HG03159 (cell line): ENCODE data around the gene CCDC7.
"Not testable (repeated sequence)": the region's sequence is repeated elsewhere in the genome, so short reads cannot be mapped to it uniquely, and the experiment has no call there.

ENCODE experiments used
- ATAC-seq: cut with Tn5 transposase; IDR thresholded peaks from one replicate; pipeline ENCODE4 v1.9.1; 2021; ENCODE audit warnings: mild to moderate bottlenecking, moderate library complexity; ENCODE audit not compliant: unreplicated experiment

Gene CCDC7

DNA sequence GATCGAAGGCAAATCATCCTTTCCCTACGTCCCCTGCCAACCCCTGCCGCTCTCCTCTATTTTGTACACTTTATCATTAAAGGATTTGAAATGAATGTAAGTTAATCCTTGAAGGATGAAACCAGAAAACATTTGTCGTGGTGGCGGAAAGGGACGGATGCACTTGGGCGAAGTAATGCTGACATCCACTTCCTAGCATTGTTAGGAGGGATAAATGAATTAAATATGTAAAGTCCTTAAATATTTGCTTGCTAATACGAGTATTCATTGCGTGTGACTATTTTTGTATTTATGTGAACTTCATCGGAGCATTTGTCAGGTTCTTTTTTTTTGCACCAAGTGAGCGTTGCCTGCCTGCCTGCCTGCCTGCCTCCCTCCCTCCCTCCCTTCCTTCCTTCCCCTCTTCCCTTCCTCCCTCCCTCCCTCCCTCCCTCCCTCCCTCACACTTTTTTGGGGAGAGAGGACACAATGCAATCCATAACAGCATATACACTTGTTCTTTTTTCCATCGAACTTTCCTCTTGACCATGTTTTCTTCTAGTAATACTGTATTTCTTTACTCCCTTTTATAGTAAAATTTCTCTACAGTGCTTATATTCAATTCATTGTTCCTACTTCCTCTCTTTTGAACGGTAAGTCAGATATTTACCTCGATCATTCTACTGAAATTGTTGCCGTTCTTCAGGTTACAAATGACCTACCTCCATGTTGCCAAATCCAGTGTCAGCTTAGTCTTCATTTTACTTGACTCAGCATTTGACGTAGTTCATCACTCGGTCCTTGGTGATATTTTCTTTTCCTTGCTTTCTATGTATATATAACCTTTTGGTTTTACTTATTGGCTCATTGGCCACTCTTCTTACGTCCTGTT is 831 bp downstream of the CCDC7 start:
- no peak for ATAC-seq

GRCh38 chr10:32454148-32454547 is 8.2 kb downstream of the CCDC7 start:
- no peak for ATAC-seq

- no peak for ATAC-seq
These were observed 13.2 kb downstream of the CCDC7 start for GRCh38 chr10:32459051-32459698.

DNA sequence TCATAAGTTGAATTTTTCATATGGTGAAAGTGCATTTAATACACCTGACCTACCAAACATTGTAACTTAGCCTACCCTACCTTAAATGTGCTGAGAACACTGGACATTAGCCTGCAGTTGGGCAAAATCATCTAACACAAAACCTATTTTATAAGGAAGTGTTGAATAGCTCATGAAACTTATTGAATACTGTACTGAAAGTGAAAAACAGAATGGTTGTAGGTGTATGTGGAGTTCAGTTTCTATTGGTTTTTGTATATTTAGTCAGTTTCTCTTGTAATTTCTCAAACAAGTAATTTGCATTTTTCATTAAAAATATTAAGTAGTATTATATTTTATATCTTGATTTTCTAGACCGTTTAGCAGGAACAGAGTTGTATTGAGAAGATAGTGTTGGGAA is 15.3 kb downstream of the CCDC7 start:
- ATAC-seq: no peak

- no peak for ATAC-seq
These were observed 25.3 kb downstream of the CCDC7 start for GRCh38 chr10:32471232-32471631.

DNA sequence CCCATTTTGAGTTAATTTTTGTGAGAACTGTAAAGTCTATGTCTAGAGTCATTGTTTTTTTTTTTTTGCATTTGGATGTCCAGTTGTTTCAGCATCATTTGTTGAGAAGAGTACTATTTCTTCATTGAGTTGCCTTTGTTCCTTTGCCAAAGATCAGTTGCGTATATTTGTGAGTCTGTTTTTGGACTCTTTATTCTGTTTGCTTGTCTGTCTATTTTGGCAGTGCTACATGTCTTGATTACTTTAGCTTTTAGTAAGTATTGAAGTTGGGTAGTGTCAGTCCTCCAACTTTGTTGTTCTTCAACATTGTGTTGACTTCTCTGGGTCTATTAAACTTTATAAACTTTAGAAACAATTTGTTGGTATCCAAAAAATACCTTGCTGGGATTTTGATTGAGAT is 31.6 kb downstream of the CCDC7 start:
- ATAC-seq: no peak

- no peak for ATAC-seq
These were observed 35.7 kb downstream of the CCDC7 start for GRCh38 chr10:32481606-32482005.

DNA sequence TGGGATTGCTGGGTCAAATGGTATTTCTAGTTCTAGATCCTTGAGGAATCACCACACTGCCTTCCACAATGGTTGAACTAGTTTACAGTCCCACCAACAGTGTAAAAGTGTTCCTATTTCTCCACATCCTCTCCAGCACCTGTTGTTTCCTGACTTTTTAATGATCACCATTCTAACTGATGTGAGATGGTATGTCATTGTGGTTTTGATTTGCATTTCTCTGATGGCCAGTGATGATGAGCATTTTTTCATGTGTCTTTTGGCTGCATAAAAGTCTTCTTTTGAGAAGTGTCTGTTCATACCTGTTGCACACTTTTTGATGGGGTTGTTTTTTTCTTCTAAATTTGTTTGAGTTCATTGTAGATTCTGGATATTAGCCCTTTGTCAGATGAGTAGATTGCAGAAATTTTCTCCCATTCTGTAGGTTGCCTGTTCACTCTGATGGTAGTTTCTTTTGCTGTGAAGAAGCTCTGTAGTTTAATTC is 37.1 kb downstream of the CCDC7 start:
- ATAC-seq: not testable (repeated sequence)

GRCh38 chr10:32488038-32488437 is 42.1 kb downstream of the CCDC7 start:
- not testable (repeated sequence) for ATAC-seq

DNA sequence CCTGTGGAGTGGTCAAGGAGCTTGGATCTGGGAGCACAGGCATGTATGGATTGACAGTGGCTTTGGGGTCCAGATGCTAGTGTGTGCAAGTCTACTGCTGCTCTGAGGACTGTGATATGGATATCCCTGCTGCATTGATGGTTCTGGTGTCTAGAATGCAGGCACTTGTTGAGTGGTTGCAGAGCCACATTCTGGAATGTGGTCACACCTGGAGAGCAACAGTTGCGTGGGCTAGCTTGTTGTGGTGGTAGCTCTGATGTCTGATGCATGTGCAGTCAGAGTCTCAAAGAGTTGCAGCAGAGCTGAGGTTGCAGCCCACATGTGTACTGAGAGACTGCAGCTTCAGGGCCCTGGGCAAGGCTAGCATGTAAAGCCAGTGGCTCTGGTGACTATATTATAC is 43.2 kb downstream of the CCDC7 start:
- ATAC-seq: no peak

DNA sequence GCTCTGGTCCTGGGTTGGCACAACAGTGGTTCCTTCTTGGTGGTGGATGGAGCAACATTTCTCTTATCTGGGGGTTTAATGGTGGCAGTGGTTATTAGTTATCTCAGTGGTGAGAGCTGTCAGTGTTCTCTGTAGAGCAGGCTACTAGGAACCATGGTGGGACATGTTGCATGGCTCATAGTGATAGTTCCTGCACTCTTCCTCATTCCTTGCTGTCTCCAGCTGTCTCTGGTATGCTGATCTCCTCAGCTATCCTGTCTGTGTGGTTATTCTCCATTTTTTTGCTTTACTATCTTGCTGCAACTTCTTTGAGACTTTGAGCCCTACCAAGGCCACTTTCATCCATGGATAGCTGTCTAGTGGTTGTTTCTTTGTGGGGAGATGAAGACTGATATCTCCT is 44.0 kb downstream of the CCDC7 start:
- no peak for ATAC-seq

DNA sequence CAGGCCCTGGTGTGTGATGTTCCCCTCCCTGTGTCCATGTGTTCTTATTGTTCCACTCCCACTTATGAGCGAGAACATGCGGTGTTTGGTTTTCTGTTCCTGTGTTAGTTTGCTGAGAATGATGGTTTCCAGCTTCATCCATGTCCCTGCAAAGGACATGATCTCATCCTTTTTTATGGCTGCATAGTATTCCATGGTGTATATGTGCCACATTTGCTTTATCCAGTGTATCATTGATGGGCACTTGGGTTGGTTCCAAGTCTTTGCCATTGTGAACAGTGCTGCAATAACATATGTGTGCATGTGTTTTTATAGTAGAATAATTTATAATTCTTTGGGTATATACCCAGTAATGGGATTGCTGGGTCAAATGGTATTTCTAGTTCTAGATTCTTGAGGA is 48.6 kb downstream of the CCDC7 start:
- ATAC-seq: not testable (repeated sequence)

DNA sequence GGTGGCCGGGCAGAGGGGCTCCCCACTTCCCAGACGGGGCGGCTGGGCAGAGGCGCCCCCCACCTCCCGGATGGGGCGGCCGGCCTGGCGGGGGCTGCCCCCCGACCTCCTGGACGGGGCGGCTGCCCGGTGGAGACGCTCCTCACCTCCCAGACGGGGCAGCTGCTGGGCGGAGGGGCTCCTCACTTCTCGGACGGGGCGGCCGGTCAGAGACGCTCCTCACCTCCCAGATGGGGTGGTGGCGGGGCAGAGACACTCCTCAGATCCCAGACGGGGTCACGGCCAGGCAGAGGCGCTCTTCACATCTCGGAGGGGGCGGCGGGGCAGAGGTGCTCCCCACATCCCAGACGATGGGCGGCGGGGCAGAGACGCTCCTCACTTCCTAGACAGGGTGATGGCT is 54.2 kb downstream of the CCDC7 start:
- ATAC-seq: not testable (repeated sequence)

DNA sequence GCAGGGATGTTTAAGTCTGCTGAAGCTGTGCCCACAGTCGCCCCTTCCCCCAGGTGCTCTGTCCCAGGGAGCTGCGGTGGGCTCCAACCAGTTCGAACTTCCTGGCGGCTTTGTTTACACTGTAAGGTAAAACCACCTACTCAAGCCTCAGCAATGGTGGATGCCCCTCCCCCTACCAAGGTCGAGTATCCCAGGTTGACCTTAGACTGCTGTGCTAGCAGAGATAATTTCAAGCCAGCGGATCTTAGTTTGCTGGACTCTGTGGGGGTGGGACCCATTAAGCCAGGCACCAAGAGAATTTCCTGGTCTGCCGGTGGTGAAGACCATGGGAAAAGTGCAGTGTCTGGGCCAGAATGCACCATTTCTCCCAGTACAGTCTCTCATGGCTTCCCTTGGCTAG is 56.0 kb downstream of the CCDC7 start:
- no peak for ATAC-seq

- not testable (repeated sequence) for ATAC-seq
These were observed 60.0 kb downstream of the CCDC7 start for GRCh38 chr10:32505762-32506420.

DNA sequence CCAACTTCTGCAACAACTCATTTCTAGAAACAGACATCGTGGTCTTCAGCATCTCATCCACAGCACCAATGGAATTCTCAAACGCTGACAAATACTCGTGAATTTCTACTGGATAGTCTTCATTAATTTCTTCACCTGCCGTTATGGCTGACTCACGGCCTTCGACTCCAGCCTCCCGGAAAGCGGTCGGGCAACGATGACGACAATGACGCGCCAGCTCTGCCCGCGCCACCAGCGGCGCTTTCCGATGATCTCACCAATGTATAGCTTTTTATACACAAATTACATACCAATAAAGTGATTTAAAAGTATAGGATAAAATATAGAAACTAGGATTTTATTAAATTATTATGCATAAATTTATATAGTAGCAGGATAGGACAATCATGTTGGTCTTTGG is 65.7 kb downstream of the CCDC7 start:
- ATAC-seq: no peak

DNA sequence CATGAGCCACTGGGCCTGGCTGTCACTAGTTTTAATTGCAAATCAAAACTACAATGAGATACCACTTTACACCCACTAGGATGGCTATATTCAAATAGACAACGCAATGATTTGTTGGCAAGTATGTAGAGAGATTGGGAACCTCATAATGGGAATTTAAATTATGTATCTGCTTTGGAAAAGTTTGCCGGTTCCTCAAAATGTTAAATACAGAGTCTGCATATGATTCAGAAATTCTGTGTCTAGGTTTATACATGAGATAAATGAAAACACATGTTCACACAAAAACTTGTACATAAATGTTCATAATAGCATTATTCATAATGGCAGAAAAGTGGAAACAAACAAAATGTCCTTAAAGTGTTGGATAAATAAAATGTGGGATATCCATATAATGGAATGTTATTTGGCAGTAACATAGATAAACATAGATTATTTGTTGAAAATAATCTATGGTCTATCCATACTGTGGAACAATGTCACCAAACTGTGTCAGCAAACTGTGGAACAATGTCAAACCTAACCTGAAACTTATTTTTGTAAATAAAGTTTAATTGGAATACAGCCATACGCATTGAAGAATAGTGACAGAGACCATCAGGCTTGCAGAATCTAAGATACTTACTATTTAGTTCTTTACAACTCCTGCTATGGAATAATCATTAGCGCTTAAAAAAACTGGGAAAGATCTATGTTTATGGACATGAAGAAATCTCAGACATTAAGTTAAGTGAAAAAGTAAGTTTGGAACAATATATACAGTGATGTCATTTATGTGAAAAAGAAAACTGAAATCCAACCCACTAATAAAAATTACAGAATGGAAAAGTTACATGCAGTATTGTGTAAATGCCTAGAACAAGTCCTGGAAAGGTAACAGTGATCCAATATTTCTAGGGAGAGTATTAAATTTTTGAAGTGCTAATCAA is 70.9 kb downstream of the CCDC7 start:
- ATAC-seq: no peak

- ATAC-seq: no peak
These were observed 84.3 kb downstream of the CCDC7 start for GRCh38 chr10:32530231-32530630.

- no peak for ATAC-seq
These were observed 92.3 kb downstream of the CCDC7 start for GRCh38 chr10:32538256-32538655.

DNA sequence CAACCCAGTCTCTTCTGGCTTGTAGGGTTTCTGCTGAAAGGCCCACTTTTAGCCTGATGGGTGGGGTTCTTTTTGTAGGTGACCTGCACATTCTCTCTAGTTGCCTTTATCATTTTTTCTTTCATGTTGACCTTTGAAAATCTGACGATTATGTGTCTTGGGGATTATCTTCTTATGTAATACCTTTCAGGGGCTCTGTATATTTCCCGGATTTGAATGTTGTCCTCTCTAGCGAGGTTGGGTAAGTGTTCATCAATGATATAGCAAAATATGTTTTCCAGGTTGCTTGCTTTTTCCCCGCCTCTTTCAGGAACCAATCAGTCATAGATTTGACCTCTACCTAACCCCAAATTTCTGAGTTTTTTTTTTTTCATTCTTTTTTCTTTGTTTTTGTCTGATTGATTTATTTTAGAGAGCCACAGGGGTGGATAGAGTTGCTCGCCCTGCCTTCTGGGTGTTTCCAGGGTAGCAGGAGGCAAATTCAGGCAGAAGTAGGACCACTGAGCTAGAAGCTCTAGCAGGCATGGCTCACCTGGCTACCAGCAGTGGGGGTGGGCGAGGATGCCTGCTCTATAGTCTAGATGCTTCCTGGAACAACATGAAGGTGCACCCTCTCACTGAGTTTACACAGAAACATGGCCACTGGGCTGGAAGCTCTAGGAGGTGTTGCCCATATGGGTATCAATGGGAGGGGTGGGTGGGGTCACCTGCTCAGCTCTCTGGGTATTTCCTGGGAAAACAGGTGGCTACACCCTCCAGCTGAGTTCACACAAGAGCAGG is 94.9 kb downstream of the CCDC7 start:
- no peak for ATAC-seq
